GM20431 (cell line): ENCODE results near the gene C22orf31.
"Not testable (repeated sequence)": the region's sequence is repeated elsewhere in the genome, so short reads cannot be mapped to it uniquely, and the experiment has no call there.

Experiments
- in situ Hi-C: fragments of 300-500 bp; cut with MseI, MboI; formaldehyde crosslinking; loops from one replicate; pipeline ENCODE4 v1.15.0; 2020; ENCODE audit warnings: low sequenced_read_pairs; ENCODE audit not compliant: unreplicated experiment

Gene C22orf31

DNA sequence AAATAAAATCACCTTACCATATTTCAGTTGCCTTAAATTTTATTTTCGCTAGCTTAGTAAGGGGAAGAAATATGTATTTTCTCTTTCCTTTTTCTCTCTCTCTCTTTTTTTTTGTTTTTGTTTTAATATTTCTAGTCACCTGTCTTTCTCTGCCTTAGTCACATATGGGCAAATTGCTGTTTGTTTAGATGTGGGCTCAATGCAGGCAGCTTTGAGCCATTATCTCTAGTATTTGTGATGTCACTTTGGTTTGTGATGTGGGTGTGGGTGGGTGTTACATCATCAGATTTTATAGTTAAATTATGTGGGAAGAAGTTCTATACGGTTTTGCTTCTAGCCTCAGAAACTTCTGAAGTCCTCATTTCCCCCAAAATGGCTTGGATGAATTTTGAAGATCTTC lies at the start of gene C22orf31:
C22orf31 (minus strand) TSS at position 59 of the 400 bp plus-strand sequence; CDS start at position 20, 39 bp downstream.
- in situ Hi-C loops: no loop called here

DNA sequence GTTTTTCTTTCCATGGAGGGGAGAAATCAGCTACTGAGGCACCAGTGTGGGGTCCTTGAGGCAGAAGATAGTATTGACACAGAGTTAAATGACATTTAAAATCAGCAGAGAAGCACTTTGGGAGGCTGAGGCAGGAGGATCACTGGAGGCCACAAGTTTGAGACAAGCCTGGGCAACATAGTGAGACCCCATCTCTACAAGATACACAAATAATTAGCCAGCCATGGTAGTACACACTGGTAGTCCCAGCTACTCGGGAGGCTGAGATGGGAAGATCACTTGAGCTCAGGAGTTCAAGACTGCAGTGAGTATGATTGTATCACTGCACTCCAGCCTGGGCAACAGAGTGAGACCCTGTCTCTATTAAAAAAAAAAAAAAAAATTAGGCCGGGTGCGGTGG lies 49.3 kb upstream of the C22orf31 start:
- in situ Hi-C loops: no loop called here

DNA sequence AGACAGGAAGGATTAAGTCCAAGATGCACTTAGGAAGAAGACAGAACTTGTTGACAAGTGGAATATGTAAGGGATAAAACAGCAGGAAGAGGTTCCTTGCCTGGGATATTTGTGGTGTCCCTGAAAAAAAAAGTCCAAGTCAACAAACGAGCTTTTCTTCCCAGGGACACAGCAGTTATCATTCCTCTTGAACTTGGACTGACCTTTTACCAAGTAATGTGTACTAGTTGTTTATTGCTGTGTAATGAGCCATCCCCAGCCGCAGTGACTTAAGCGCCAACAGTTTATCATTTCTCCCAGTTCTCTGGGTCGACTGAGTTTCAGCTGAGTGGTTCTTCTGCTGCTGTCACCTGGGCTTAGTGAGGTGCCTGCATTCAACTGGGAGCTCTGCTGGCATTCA lies 48.2 kb upstream of the C22orf31 start:
- in situ Hi-C loops: no loop called here

DNA sequence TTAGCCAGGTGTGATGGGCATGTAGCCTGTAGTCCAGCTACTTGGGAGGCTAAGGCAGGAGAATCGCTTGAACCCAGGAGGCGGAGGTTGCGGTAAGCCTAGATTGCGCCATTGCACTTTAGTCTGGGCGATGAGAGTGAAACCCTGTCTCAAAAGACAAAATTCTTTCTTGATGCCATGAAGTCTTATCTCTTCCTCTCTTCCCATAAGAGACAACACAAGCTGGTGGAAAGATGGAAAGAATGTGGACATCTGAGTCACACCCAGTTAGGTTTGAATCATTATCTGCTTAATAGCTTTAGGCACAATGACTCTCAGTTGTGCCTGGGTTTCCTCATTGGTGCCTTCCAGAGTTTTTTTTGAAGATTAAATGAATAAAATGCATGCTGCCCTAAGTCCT lies 46.5 kb upstream of the C22orf31 start:
- in situ Hi-C loops: no loop called here

DNA sequence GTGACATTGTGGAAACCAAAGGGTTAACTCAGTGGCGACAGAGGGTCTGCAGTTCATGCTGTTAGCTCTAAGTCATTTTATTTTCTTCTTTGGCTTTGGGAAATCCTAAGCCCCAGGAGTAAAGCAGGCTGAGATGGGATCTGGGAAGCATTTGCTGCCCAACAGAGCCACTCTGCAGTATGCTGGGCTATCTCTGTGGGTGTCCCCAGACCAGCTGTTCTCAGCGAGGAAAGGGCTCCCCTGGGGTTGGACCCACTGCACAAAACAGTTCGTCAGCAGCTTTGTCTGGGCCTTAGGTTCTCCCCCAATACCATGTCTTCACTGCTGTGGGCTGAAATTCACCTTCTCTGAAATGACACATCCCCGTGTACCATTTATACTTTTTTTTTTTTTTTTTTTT lies 45.2 kb upstream of the C22orf31 start:
- in situ Hi-C loops: no loop called here

DNA sequence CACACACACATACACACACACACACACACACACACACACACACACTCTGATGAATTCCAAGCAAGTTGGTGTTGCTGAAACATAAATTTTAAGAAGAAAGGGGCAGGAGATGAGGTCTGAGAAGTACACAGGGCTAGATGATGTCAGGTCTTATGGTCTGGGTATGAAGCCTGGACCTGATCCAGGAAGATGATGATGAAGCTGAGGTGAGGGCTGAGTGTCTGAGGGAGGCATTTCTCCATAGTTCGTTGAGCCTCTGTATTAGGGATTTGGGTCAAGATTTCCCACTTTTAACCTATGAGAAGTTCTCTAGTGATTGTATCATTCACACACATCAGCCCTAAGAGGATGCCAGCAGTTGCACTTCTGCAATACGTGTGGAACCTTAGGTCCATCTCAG lies 43.8 kb upstream of the C22orf31 start:
- in situ Hi-C loops: no loop called here

DNA sequence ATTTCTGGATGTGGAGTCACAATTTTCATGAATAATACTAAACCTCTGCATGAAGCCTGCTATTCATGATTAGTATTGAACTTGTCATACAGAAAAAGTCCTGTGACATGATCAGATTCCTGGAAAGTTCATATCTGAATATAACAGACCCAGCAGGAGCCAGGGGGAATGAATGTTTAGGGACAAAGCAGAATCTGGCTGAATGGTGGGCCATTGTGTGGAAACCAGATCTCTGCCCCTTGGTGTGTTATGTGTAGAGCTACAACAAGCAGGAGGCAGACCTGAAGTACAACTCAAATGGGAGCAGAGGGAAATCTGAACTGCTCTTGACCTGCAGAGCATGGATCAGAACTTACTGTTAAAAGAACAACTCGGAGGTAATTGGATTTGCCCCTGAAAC lies 41.5 kb upstream of the C22orf31 start:
- in situ Hi-C loops: no loop called here

DNA sequence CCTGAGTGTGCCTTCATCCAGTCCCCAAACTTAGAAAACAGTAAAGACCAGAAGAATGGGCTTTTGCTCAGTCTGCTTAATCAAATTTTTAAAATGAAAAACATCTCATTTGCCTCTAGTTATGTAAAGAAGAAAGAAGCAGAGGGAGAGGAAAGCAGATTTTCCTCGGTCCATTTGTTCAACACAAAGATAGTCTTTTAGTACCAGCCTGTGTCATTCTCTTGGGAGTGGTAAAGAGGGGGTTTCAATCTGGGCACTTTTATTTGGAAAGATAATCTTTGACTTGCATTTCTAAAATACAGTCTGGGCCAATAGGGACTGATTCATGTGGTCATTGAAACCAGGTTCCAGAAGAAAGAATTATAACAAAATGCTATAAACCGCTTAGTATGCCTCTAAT lies 40.7 kb upstream of the C22orf31 start:
- in situ Hi-C loops: no loop called here

DNA sequence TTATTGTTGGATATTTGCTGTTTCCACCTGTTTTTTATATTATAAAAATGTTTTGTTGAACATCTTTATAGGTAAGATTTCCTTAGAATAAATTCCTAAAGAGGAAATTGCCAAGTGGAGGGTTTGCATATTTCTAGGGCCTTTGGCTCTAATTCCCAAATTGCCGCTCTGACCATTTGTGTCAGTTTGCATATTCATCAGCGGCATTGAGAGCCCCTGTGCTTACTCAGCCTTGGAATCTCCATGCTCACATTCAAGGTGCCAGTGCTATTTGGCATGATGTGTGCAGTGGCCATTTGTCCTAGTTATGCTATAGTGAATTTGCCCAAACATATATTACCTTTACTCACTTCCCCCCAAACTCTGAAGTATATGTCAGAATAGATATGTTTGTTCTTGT lies 36.7 kb upstream of the C22orf31 start:
- in situ Hi-C loops: no loop called here

DNA sequence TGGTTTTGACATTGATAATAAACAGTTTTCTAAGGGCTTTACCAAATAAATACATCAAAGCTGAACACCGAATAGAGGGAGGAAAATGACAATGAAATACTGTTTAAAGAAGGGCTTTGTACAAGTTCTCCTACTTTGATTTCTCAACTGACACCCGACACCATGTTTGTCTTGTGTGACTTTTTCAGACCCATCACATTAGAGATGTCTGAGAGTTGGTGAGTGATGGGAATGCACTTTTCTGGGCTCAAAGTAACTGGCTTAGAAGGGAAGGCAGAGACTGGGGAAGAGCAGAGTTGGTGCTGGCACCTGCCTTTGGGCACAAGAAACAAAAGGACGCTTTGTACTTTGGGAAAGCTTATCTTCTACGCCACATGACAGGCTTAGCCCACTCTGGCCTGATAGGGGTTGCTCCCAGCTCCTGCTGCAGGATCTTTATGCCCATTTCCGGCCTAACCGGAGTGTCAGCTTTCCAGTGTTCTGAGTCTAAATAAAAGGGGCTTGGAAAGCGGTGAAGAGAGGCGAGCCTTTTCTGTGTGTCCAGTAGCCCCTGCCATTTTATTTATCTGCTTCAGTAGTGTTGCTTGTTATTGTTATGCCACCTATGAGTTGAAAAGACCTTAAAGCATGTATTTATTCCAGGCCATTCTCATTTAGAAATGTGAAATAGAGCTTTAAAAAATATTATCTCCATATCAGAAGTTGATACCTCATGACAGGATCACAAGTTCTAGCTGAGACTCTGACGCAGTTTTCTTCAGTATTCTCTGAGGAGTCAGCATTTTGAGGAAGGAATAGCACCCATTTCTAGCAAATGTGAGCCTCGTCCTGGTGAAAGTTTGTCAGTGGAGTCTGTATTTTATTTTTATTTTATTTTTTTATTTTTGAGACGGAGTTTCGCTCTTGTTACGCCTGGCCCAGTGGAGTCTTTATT lies 35.4 kb upstream of the C22orf31 start:
- in situ Hi-C loops: no loop called here

DNA sequence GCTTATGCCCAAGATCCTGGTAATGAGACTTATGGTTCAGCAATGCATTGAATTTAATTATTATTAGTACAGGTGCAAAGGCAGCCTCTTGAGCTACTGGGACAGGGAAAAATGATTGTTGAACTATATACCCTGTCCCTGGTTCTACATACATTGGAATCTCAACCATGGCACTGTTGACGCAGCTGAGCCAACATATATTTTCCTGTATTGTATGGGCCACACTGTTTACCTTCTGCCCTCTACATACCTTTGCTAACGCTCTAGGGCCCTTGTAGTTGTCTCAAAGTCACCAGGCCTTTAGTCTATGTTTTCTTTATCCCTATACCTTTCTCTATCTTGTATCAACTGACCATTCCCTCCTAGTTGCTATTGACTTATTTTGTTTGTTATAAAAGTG lies 33.8 kb upstream of the C22orf31 start:
- in situ Hi-C loops: no loop called here

DNA sequence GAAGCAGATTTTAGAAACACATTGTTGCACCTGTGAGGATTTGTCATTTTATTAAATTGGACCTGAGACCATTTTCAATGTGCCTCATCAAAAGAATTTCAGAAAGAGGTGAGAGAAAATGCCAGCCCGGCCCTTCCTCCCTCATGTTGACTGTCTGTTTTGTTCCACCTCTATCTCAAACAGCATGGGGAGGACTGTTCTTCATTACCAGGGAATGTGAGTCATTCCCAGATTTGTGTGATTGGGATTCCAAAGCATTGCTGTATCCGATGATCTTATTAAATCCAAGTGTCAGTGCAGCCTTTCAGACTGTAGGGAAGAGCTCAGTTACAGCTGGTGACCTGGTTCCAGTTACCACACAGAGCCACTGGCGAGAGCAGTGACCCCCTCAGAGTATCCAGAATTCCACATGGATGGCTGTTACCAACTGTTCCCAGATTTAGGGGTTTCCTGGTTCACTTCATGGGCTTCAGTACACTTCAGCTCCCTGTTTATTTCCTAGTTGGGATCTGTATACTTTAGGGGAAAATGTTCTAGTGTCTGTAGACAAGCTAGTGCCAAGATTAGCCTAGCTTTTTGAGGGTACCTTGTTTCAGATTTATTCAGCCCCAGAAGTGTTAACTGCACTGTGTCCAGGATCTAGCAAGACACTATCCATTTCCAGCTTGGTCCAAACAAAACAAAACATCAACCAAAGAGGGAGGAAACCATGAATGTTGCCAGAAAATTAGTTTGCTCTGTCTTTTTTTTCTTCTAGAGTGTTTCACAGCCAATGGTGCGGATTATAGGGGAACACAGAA lies 32.1 kb upstream of the C22orf31 start:
- in situ Hi-C loops: no loop called here

DNA sequence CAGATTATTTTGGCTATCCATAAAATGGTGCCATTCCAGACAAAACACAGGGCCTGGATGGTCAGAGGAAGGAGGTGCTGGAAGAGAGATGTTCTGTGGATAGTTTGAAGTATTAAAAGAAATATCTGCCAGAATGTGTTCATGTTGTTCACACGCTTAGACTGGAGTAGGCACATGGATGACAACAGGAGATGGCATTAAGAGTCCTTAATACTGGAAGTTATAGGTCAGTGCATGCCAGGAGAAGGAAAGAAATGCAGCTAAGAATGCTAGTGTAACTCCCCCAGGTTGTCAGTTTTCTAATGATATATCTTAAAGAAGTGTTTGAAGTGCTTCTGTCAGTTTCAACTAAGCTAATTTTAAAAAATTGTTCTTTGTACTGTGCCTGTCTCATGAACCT lies 31.4 kb upstream of the C22orf31 start:
- in situ Hi-C loops: no loop called here

DNA sequence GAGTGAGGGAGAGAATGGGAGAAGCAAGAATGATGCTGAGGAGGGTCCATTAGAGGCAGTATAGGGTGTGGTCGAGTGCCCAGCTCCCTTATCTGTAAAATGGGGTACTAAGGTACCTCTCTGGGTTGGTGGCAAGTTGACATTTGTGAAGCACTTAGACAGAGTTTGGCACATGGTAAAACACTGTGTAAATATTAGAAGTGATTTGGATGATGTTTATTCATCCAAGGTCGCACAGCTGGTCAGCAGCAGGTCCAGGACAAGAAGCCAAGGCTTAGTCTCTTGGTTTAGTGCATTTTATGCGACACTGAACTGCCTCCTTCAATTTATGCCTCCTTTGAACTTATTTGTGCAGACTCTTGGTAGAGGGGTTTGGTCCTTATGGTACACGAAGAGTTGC lies 30.6 kb upstream of the C22orf31 start:
- in situ Hi-C loops: no loop called here

DNA sequence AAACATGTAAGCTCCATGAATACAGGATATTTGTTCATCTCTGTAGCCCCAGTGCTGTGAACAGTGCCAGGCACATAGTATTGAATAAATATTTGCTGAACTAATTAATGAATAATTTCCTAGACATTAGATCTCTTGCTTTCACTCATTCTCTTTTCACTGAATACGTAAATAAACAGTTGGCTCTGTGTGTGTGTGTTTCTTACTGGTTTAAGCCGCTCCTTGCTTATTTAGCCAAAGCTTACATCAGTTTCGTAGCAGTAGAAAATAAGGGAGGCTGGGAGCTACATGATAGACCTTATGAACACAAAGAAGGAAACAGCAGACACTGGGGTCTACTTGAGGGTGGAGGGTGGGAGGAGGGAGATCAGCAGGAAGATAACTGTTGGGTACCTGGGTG lies 28.4 kb upstream of the C22orf31 start:
- in situ Hi-C loops: no loop called here

DNA sequence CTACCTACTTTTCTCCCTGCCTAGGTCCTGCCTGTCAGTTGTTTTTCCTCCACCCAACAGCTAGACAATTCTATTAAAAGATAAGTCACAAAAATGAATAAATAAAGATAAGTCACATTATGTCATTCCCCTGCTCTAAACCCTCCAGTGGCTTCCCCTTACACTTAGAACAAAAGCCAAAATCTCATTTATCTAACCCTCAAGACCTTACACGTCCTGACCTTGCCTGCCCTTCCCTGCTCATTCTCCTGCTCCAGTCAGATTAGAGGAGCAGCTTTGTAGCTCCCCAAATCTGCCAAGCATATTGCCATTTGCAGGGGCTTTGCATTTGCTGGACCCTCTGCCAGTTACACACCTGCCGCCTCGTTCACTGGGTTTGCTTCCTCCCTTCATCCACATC lies 27.9 kb upstream of the C22orf31 start:
- in situ Hi-C loops: no loop called here

DNA sequence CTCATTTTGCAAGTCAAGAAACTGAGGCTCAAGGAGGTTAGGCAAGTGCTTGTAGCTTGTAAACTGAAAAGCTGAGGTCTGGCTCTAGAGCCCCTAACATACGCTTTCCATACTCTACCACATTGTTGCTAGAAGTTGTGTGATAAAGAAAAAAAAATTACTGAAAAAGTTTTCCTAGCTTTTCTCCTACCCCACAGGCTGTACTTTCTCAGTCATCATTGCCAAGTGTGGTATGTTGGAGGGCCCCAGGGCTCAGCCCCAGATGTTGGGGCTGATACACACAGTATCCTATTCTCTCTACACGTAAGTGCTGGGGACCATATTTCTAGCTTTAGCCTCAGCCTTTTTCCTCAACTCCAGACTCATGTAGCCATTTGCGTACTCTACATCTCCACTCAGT lies 27.2 kb upstream of the C22orf31 start:
- in situ Hi-C loops: no loop called here

DNA sequence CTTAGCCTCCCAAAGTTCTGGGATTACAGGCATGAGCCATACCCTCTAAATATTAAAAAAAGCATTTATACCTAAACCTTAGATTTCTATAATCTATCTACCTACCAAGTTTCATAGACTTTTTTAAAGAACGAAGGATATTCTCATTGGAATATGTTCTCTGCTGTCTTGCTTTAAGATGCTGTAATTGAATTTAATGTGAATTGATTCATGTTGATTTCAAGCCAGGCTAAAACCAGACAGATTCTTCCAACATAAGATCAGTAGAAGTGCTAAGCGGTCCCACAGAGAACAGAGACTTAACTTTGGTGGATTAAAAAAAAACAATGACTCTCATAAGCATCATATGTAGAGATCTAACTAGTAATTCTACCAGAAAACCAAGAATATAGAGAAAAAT lies 25.4 kb upstream of the C22orf31 start:
- in situ Hi-C loops: no loop called here

DNA sequence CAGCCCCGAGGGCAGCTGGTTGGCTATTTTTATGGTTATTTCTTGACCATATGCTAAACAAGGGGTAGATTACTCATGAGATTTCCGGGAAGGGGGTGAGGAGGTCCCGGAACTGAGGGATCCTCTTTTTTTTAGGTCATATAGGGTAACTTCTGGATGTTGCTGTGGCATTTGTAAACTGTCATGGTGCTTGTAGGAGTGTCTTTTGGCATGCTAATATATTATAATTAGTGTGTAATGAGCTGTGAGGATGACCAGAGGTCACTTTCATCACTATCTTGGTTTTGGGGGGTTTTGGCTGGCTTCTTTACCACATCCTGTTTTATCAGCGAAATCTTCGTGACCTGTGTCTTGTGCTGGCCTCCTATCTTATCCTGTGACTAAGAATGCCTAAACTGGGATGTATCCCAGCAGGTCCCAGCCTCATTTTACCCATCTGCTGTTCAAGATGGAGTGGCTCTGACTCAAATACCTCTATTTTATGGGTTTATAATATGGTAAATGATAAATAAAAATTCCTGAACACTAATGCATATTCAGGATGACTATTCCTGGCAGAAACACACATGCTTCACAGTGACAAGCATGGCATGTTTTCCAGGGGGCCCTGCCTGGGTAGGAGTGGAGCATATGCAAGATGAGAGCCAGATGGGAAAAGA lies 22.4 kb upstream of the C22orf31 start:
- in situ Hi-C loops: no loop called here

DNA sequence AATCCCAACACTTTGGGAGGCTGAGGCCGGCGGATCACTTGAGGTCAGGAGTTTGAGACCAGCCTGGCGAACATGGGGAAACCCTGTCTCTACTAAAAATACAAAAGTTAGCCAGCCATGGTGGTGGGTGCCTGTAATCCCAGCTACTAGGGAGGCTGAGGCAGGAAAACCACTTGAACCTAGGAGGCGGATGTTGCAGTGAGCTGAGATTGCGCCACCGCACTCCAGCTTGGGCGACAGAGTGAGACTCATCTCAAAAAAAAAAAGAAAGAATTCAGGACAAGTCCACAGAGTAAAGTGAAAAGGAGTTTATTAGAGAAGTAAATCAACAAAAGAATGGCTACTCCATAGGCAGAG lies 21.9 kb upstream of the C22orf31 start:
- in situ Hi-C loops: not testable (repeated sequence)
